Stimulated activated CD8-positive, alpha-beta memory T cell treated with anti-CD3 and anti-CD28 coated beads, Interleukin-12 subunit alpha, Interleukin-12 subunit beta, amount 100 ng/mL, for 24 hours (primary cell): ENCODE data around the gene ABLIM1.

ENCODE experiments used
- DNase-seq: peaks from one replicate; pipeline ENCODE4 v3.0.0-alpha.2; 2020; ENCODE audit errors: extremely low read depth

ABLIM1 gene

GRCh38 chr10:114581071-114581470 lies 77.0 kb downstream of the ABLIM1 start:
- no peak for DNase-seq

GRCh38 chr10:114577133-114577532 lies 80.9 kb downstream of the ABLIM1 start:
- no peak for DNase-seq

- DNase-seq, result no peak
Observed at GRCh38 chr10:114576716-114577115, 81.4 kb downstream of the ABLIM1 start.

- no peak for DNase-seq
Observed at GRCh38 chr10:114576132-114576487, 82.0 kb downstream of the ABLIM1 start.

- no peak for DNase-seq
Observed at GRCh38 chr10:114575417-114576131, 82.5 kb downstream of the ABLIM1 start.

- no peak for DNase-seq
Observed at GRCh38 chr10:114573330-114574045, 84.6 kb downstream of the ABLIM1 start.

- DNase-seq, result no peak
Observed at GRCh38 chr10:114571316-114571999, 86.6 kb downstream of the ABLIM1 start.

GRCh38 chr10:114566064-114566463 lies 92.0 kb downstream of the ABLIM1 start:
- DNase-seq, result no peak

GRCh38 chr10:114565066-114565465 lies 93.0 kb downstream of the ABLIM1 start:
- no peak for DNase-seq

- DNase-seq, result no peak
Observed at GRCh38 chr10:114561008-114561523, 97.0 kb downstream of the ABLIM1 start.

- DNase-seq, result no peak
Observed at GRCh38 chr10:114560144-114560543, 97.9 kb downstream of the ABLIM1 start.

- no peak for DNase-seq
Observed at GRCh38 chr10:114559636-114560035, 98.4 kb downstream of the ABLIM1 start.

- DNase-seq, result no peak
Observed at GRCh38 chr10:114557854-114558253, 100.2 kb downstream of the ABLIM1 start.

- DNase-seq, result no peak
Observed at GRCh38 chr10:114556236-114557122, 101.6 kb downstream of the ABLIM1 start.

GRCh38 chr10:114553436-114553835 lies 104.6 kb downstream of the ABLIM1 start:
- no peak for DNase-seq

GRCh38 chr10:114552050-114552449 lies 106.0 kb downstream of the ABLIM1 start:
- no peak for DNase-seq

- no peak for DNase-seq
Observed at GRCh38 chr10:114551636-114551972, 106.5 kb downstream of the ABLIM1 start.

GRCh38 chr10:114550756-114551635 lies 107.1 kb downstream of the ABLIM1 start:
- no peak for DNase-seq

GRCh38 chr10:114548662-114549061 lies 109.4 kb downstream of the ABLIM1 start:
- DNase-seq, result no peak

- DNase-seq, result no peak
Observed at GRCh38 chr10:114547514-114547913, 110.6 kb downstream of the ABLIM1 start.

- DNase-seq, result no peak
Observed at GRCh38 chr10:114547056-114547455, 111.0 kb downstream of the ABLIM1 start.
